HG03066 (cell line): ENCODE measurements around the gene PLLP.

Experiments used
- ATAC-seq: cut with Tn5 transposase; IDR thresholded peaks from one replicate; pipeline ENCODE4 v1.9.1; 2021; ENCODE audit warnings: low read depth; ENCODE audit not compliant: unreplicated experiment

Gene PLLP

GRCh38 chr16:57284209-57284951, at the start of gene PLLP:
Gene PLLP (minus strand): TSS chr16:57284672. CDS start chr16:57284540, 132 bp downstream.
- ATAC-seq = peak; percentile 48

- no peak for ATAC-seq
Measured at GRCh38 chr16:57333402-57333801, 48.9 kb upstream of the PLLP start.

GRCh38 chr16:57331355-57331754, 46.9 kb upstream of the PLLP start:
- no peak for ATAC-seq

DNA sequence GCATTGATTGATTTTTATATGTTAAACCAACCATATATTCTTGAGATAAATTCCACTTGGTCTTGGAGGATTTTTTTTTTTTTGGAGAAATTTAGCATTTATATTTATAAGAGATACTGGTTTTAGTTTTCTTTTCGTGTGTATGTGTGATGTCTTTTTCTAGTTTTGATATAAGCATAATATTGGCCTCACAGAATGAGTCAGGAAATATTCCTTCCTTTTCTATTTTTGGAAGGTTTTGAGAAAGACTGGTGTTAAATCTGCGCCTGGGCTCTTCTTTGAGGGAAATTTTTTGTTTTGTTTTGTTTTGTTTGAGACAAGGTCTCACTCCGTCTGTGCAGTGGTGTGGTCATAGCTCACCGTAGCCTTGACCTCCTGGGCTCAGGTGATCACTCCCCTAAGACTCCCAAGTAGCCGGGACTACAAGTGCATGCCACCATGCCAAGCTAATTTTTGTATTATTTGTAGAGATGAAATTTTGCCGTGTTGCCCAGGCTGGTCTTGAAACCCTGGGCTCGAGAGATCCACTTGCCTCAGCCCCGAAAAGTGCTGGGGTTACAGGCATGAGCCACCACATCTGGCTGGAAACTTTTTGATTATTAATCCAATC, 45.4 kb upstream of the PLLP start:
- ATAC-seq = no peak

- no peak for ATAC-seq
Measured at GRCh38 chr16:57325458-57325857, 41.0 kb upstream of the PLLP start.

DNA sequence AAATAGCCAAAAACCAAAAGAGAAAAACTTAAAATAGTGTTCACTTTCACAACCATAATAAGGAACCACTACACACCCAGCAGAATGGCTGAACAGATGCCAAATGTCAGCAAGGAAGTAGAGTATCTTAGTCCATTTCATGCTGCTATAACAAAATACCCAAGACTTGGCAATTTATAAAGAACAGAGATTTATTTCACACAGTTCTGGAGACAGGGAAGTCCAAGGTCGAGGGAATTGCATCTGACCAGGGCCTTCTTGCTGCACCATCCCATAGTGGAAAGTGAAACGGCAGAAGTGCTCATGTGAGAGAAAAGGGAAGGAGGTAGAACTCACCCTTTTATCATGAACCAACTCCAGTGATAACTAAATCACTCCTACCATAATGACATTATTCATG, 40.3 kb upstream of the PLLP start:
- ATAC-seq = no peak

GRCh38 chr16:57319646-57320045, 35.2 kb upstream of the PLLP start:
- ATAC-seq = no peak

- ATAC-seq = no peak
Measured at GRCh38 chr16:57318240-57318970, 33.9 kb upstream of the PLLP start.

GRCh38 chr16:57316390-57317017, 32.0 kb upstream of the PLLP start:
- ATAC-seq = no peak

DNA sequence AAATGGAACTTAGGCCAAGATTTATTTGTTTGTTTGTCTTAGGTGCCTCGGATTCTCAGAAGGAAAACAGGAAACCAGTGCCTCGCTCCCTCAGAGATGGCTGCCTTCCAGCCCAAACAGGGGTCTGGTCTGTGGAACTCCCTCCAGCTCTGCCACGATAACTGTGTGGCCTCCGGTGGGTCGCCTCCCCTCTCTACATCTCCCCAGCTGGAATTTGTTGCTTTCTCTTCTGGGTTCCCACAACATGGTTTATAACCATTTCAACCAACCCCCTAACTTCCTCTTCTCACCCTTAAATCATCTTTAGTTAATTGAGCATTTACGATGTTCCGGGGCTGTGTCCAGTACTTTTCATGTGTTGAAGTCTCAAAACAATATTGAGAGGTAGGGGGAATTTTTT, 30.9 kb upstream of the PLLP start:
- no peak for ATAC-seq

- ATAC-seq = no peak
Measured at GRCh38 chr16:57314161-57314785, 29.8 kb upstream of the PLLP start.

- ATAC-seq = no peak
Measured at GRCh38 chr16:57313509-57313908, 29.0 kb upstream of the PLLP start.

GRCh38 chr16:57310801-57311200, 26.3 kb upstream of the PLLP start:
- ATAC-seq = no peak

DNA sequence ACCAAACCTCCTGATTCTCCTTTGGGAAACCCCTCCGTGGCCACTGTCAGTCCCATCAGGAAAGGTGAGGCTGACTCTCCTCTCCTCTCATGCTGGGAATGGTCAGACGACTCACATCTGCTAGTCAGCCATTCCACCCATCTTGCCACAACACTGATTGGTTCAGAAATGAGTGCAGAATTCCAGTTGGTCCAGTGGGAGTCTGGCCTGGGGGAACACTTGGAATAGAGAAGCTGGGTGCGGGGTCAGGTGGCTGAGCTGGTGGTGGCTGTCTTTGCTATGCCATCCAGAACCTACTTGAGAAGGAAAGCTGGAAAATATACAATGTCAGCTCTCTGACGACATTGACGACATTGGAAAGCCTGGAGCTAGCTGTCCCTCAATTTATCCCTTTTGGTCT, 23.6 kb upstream of the PLLP start:
- ATAC-seq = no peak

GRCh38 chr16:57307365-57307764, 22.9 kb upstream of the PLLP start:
- no peak for ATAC-seq

GRCh38 chr16:57306676-57307341, 22.3 kb upstream of the PLLP start:
- no peak for ATAC-seq

GRCh38 chr16:57305159-57305811, 20.8 kb upstream of the PLLP start:
- no peak for ATAC-seq

DNA sequence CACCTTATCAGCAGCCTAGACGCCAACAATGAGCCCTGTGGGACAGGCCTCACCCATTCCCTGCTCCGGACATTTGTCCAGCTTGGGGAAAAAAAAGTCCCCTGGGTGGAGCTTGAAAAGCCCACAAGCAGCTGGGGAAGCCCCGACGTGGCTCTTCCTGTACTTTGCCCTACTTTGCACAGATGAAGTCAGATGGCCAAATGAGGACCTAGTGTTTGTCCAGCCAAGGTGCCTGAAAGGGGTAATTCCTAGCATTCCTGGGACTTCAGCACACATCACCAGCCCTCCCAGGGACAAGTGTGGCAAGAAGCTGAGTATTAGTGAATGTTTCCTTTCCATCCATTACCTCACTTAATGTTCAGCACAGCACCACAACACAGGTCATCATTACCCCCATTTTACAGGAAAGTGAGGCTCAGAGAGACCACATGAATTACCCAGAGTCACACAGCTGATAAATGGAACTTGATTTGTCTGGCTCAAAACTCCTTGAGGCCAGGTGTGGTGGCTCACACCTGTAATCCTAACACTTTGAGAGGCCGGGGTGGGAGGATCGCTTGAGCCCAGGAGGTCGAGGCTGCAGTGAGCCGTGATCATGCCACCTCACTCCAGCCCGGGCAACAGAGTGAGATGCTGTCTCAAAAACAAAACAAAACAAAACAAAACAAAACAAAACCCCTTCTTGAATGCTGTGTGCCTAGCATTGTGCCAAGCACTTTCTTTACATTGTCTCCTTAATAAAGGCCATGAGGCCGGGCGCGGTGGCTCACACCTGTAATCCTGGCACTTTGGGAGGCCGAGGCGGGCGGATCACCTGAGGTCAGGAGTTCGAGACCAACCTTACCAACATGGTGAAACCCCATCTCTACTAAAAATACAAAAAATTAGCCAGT, 19.9 kb upstream of the PLLP start:
- ATAC-seq = no peak

DNA sequence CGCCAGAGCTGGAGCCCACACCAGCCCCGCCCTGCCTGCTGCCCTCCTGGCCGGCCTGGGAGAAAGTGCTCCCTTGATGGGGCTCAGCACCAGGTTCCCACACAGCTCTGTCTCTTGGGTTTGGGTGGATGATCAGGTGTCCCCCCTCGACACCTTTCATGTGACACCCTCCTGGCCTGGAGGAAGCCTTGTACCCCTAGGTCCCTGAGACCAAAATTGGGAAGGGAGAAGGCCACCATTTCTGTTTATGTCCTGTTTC, 19.4 kb upstream of the PLLP start:
- ATAC-seq = no peak
